ENCODE results near the gene ARHGAP44. TPM values are rescaled to one million over a fixed set of nuclear protein-coding genes. Genes with fewer than 3 reads are reported as not detected.

ARHGAP44 gene
- total RNA-seq, 2 donors from 2014 or later, result 46.3 to 51.5 TPM

- DNase-seq, result no peak
Observed at GRCh38 chr17:12768255-12768654, 21.0 kb upstream of the ARHGAP44 start.

GRCh38 chr17:12769981-12770380 lies 19.3 kb upstream of the ARHGAP44 start:
- Histone ChIP-seq H3K4me3 (no peak overlapping the region), H3K9me3 (no peaks in the 10 kb centered on the region), H3K4me1 (no peaks in the 10 kb centered on the region), H3K36me3 (no peaks in the 10 kb centered on the region), H3K27ac (no peak overlapping the region), H3K27me3 (no peaks in the 10 kb centered on the region), H3K9ac (ENCODE audit: low read depth in 2 of 2, low read length in 2 of 2) (no peak overlapping the region)
- TF ChIP-seq CTCF (IDR thresholded peaks at IDR 0.05), result no peak
- DNase-seq, result no peak
- intact Hi-C loops (cut with DNase I), result no loop called here

More at GRCh38 chr17:12768255-12768654, 21.0 kb upstream of the ARHGAP44 start:
- Histone ChIP-seq H3K4me3 (no peak overlapping the region), H3K36me3 (no peaks in the 10 kb centered on the region), H3K4me1 (no peaks in the 10 kb centered on the region), H3K9me3 (no peaks in the 10 kb centered on the region), H3K27me3 (no peaks in the 10 kb centered on the region), H3K27ac (no peak overlapping the region), H3K9ac (ENCODE audit: low read depth in 2 of 2, low read length in 2 of 2) (no peak overlapping the region)
- intact Hi-C loops (cut with DNase I), result no loop called here
- TF ChIP-seq CTCF (IDR thresholded peaks at IDR 0.05), result no peak

- Histone ChIP-seq H3K4me3 (no peak overlapping the region), H3K9me3 (no peaks in the 10 kb centered on the region), H3K27me3 (no peaks in the 10 kb centered on the region), H3K27ac (no peak overlapping the region), H3K9ac (ENCODE audit: low read depth in 2 of 2, low read length in 2 of 2) (no peak overlapping the region), H3K4me1 (no peaks in the 10 kb centered on the region), H3K36me3 (no peaks in the 10 kb centered on the region)
- intact Hi-C loops (cut with DNase I), result no loop called here
- DNase-seq, result no peak
- no peak for TF ChIP-seq CTCF (IDR thresholded peaks at IDR 0.05)
Observed at GRCh38 chr17:12773153-12773552, 16.1 kb upstream of the ARHGAP44 start.

- Histone ChIP-seq H3K27ac (peak overlapping the region; percentile 70), H3K9ac (ENCODE audit: low read depth in 2 of 2, low read length in 2 of 2) (peak overlapping the region in 1 of 2 donors; percentile 87), H3K36me3 (no peaks in the 10 kb centered on the region), H3K27me3 (no peaks in the 10 kb centered on the region), H3K4me1 (peaks cover 2% of the 10 kb centered on the region), H3K9me3 (no peaks in the 10 kb centered on the region), H3K4me3 (peak overlapping the region; percentile 75)
- no peak for TF ChIP-seq CTCF (IDR thresholded peaks at IDR 0.05)
- peak; percentile 78 for DNase-seq
- intact Hi-C loops (cut with DNase I), result no loop called here
Observed at GRCh38 chr17:12789075-12789480, 220 bp upstream of the ARHGAP44 start.

GRCh38 chr17:12790249-12791106 lies 1.2 kb downstream of the ARHGAP44 start:
- Histone ChIP-seq H3K27me3 (no peaks in the 10 kb centered on the region), H3K4me3 (peak overlapping the region; percentile 75), H3K9me3 (no peaks in the 10 kb centered on the region), H3K27ac (peak overlapping the region; percentile 70), H3K36me3 (no peaks in the 10 kb centered on the region), H3K9ac (ENCODE audit: low read depth in 2 of 2, low read length in 2 of 2) (peak overlapping the region; percentile 75 to 87), H3K4me1 (peaks cover 2% of the 10 kb centered on the region)
- peak; percentile 45 for DNase-seq
- intact Hi-C loops (cut with DNase I), result no loop called here
- no peak for TF ChIP-seq CTCF (IDR thresholded peaks at IDR 0.05)
